ENCODE data around the gene GNPTAB.

GNPTAB gene

DNA sequence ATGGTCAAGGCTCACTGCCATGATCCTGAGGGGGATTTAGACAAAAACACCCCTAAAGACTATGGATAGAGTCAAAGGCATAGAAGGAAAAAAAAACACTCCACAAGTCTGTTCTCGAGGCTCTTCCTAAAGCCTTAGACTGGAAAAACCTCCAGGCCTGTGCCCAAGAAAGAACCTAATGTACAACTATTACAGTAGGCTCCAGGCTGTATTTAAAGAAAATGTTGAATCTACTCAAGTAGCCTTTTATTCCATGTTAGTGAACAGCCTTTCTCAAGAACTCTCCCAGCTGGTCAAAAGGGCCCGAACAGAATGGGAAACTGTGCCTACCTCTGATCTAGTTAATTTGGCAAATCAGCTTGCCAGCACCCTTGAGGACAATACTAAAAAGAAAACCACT lies 28.3 kb downstream of the GNPTAB start:
- no peak for DNase-seq

DNA sequence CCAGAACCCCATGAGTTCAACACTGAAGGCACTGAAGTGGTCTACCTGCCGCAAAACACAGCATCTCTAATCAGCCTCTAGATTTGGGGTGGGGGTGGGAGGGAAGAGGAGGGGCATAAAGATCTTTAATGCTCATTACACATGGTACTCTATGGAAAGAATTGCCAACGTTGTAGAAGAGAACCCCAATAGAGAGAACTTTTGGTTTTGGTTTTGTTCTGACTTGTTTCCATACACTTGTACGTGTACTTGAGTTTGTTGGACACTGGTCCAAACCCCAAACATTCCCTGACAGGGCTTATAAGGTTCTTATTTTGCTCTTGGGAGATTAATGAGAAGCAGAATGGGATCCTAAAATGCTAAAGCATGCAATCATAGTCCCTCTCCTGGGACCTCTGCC lies 31.0 kb downstream of the GNPTAB start:
- no peak for DNase-seq

DNA sequence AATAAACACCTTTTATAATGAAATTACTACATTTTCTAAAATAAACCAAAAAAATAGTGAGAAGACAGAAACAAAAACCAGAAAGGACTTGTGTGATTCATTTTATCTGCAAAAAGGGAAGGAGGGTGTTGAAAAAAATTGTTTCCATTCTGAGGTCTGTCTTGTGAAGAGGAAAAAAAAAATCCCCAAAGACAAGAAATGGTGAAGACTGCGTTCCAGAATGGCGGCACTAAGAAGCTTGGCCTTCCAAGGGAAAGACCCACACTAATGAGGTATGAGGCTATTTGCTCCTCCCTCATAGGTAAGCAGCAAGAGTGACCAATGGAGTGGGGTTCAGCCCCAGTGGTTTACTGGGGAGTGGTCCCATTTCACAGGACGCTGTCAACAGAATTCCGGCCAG lies 35.0 kb downstream of the GNPTAB start:
- no peak for DNase-seq

DNA sequence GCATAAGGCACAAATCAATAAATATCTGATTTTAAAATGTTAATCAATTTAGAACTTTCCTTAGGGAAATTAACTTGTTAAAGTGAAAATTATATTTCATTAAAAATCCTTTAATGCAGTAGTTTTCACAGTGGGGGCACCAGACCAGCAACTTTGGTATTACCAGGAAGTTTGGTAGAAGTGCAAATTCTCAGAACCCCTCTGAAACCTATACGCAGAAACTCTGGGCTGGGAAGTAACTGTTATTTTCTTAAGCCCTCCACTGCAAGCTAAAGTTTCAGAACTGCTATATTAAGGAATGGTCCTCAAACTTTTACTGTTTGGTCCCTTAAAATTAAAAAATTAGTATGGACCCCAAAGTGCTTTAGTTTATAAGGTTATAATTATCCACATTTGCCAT lies 35.7 kb downstream of the GNPTAB start:
- no peak for DNase-seq

DNA sequence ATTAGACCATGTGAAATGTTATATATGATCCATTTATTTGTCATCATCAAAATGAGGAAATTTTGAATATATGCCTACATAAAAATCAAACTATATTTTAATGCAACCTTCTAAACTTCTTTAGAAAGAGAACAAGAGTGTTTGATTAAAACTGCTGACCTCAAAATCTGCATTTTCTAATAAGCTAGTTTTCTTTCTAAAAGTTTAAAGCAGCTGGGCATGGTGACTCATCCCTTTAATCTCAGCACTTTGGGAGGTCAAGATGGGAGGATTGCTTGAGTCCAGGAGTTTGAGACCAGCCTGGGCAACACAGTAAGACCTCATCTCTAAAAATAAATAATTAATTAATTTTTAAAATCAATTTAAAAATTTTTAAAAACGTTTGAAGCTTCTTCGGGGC lies 36.2 kb downstream of the GNPTAB start:
- DNase-seq, result no peak

DNA sequence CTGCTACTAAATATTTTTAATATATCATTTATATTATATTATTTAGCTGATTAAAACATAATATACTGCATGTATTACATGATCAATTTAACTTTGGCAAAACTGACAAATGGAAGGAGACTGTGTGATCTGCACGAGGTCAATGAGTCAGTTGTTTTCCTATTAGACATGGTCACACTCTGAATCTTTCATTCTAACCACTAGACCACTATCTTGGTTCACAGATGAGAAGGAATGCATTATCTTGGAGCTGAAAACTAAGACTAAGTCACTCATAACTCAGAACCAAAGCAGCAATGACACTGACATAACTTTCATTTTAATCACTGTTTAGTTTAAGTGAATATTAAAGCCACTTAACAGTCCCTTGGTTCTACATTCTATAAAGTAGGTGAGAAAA lies 37.4 kb downstream of the GNPTAB start:
- DNase-seq, result no peak

DNA sequence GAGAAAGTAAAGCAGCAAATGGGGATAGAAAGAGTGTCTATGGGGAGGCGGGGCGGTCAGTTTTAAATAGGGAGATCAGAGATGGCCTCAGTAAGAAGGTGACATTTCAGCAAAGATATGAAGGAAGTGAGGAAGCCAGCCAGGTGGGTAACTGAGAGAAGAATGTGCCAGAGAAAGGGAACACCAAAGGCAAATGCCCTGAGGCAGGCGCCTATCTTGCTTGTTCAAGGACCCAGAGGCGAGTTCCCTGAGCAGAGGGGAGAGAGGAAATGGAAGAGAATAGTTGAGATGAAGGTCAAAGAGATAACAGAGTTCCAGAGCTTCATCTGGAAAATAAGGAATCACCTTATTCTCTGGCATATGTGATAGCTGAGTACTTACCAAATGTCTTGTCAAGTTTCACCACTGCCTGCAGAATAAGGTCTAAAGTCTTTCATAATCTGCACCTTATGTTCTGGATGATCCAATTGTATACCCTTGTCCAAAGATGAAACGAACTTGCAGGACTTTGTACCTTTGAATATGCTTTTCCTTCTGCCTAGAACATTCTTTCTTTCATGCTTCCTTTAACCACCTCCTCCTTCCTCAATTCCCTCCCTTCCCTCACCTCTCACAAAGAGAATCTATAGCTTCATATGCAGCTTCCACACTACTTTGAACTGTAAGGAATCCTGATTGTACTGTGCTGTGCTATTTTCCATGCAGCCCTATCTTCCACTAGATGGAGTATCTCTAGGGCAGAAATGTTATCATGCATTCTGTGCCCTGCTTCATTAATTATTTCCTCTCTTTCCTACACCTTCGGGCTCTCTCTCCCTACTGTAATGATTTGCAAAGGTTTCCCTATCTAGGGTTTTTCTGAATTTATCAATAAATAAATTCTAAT lies 38.5 kb downstream of the GNPTAB start:
- DNase-seq, result no peak

DNA sequence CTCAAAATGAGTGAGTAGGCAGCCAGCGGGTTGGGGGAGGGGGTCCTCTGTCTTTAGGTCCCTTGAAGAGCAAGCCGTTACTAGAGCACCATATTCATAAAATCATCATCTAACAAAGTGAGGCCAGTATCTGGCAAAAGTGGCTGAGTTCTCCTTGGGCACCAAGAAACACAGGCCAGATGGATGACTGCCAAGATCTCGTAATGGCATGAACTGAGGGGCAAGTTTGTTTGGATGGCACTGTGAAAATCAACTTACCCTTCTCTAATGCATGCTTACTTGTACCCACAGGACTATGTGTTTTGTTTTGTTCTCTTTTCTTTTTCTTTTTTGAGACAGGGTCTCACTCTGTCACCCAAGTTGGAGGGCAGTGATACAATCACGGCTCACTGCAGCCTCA lies 41.6 kb downstream of the GNPTAB start:
- no peak for DNase-seq

DNA sequence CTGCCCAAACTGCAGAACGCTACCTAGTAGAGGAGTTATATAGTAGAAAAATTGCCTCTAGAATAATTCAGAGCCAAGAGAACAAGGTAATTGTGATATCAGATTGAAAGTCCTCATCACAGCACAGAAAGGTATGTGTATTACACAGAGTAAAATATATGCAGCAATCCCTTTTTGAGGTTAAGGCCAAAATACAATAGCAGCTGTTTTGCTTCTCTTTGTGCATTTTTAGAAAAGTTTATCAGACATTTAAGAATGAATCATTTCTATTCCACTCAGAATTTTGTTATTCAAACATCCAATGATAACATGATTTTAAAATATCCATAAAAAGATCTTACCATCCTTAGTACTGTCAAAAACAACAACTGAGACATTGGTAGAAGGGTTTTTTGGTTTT lies 45.1 kb downstream of the GNPTAB start:
- DNase-seq, result no peak

DNA sequence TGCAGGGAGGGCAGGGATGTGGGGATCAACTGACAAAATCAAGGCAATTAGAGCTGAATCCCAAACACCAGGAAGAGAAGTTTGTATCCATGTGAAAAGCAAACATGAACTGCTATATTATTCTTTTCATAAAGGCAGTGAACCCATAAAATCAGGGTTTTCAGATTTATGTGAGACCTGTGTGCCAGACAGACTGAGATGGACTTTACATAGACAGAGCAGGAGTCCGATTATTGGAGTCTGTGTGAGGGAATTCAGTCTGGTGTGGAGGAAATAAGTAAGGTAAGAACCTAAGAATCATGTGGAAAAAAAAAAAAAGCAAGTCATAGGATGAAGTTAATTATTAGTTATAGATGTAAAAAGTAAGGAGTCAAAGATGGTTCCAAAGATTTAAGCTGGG lies 46.4 kb downstream of the GNPTAB start:
- DNase-seq, result no peak

DNA sequence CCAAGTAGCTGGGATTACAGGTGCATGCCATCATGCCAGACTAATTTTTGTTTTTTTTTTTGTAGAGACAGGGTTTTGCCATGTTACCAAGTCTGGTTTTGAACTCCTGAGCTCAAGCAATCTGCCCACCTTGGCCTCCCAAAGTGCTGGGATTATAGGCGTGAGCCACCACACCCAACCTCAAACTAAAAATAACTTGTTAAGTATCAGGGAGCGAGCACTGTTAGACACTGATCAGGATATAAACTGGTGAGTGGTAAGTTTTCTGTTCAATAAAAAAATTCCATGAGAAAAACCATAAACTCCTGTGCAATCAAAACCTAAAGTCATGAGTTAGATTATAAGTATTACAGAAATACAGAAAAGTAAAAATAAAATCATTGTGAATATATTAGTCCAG lies 46.9 kb downstream of the GNPTAB start:
- no peak for DNase-seq

DNA sequence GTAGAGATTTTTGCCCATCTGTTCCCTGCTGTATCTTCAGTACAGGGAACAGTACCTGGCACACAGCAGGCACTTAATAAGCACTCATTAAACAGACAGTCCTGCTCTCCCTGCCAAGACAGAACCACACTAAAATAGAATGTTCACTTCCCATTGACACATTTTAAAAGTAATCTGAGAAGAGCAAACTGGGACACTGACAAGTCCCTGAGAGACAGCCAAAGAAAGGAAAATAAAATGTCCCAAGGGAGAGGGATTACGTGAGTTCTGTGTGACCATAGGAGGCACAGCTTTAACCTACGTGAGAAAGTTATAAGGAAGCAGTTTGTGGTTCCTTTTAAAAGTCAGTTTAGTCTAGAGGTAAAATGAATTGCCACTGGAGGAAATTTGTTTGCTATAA lies 47.6 kb downstream of the GNPTAB start:
- DNase-seq, result no peak

DNA sequence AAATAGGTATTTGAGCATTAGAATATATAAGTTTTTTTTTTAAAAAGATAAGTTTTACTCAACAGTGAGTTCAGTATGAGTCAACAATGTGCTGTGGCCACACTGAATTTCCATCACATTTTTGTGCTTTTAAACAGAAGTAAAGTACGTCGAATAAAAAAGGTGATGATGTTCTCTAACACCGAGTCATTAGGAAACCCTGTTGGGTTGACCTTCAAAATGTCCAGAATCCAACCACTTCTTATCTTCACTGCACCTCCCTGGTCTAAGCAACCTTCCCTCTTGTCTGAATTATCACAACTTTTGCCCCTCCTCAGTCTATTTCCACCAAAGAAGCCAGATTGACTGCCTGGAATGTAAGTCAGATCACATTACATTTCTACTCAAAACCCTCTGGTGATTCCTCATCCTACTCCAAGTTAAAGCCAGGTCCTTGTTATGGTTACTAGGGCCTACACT lies 48.5 kb downstream of the GNPTAB start:
- DNase-seq, result no peak

DNA sequence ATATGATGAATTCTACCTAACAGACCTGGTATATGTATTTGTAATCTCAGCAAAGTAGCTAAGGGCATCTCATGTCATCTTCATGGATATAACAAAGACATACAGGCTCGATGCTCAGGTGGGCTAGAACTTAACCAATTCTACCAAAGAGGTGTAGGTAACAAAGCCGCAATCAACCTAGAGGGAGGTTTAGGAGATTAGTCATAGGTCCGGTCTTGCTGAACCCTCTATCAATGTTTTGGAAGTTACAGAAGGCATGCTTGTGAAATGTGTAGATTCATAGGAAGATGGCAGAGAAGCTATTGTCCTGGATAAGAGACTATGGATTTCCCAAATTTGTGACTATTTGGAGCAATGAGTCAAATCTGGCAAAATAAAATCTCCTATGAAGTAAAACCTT lies 48.9 kb downstream of the GNPTAB start:
- DNase-seq, result no peak

DNA sequence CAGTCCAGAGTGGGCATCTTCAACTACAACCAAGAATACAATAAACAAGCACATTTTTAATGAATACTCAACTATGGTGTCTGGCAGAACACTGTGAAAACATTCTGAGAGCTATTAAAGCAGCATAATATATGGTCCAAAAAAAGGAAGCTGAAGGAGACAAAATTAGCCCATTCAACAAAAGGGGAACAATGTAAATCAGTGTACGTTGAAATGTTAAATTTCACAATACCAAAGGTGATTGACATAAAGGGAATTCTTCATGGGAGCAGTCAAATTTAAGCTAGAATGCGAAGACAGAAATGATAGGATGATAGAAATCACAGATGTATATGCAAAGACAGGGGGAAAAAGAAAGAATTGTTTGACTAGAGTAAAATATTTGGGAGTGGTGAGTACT lies 50.2 kb downstream of the GNPTAB start:
- DNase-seq, result no peak

DNA sequence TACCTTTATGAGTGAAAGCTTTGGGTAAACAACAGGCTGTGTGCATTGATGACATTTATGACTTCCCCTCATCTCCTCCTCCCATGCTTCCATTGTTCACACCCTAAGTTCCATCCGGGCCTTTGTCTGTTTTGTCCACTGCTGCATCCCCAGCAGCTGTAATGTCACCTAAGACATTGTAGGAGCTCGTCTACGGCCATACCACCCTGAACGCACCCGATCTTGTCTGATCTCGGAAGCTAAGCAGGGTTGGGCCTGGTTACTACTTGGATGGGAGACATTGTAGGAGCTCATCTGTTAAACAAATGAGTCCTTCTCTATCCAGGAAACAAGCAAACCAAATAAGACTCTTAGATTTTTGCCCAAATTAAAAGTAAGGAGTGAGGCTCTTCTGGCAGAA lies 51.1 kb downstream of the GNPTAB start:
- DNase-seq, result no peak

DNA sequence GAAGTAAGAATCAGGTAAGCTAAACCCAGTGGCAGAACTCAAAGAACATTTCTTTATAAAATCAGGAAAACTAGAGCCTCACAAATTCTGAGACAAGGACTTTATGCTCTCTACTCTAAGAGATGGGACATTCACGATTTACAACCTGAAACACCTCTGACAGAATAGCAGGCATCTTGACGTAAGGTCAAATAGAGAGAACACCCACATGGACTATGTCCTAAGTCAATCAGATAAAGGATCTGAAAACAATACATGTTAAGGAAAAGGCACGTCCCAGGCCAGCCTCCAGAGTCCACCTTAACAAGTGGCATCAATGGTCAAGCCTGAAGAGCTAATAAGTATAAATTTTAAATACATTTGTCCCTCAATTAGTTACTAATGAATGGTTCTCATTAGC lies 51.6 kb downstream of the GNPTAB start:
- DNase-seq, result no peak

DNA sequence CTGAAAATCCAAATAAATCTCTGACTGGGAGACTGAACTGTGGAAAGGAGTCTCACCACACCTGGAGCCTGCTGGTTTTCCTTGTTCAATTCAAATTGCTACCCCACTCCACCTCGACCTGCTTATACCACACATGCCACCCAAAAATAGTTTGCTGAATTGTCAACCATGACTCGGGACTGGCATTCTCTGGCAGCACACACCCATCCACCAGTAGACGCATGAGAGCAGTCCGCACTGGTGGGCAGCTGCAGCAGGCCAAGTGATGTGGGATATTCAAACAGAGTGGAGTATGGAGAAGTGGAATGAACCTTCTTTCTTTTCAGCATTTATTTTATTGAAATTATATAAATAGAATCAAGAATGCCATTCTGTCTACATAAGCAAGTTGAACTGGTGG lies 52.8 kb downstream of the GNPTAB start:
- no peak for DNase-seq

DNA sequence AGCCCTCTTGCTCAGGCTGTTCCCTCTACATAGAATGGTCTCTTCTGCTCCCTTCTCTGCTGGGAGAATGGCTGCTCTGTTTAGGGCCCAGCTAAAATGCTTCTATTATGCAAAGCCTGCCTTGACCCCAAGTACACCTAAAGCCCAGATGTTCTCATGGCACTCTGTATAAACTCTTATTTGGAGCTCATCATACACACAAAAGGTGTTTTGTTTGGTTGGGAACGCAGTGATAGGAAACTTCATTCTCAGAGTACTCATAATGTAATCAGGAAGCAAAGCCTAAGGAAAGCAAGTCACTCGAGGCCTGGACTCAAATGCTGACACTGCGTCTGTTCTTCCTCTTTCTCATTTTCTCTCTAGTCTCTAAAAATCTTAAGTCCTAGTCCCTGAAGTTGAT lies 53.3 kb downstream of the GNPTAB start:
- DNase-seq, result no peak

DNA sequence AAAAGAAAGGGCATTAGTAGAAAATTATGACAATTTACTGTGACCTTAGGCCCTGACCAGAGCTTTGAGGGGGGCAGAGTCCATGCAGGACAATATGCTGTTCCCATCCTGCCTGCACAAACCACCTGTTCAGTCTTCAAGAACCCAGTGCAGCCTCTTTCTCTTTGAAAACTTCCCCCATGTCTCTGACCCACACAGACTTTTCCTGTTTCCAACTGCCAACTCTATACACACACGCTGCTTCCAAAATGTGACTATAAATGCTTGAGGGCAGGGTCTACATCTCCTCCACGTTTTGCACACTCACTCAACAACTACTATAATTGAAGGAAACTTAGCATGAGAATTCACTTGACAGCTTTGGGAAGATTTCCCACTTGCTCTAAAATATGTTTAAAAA lies 54.9 kb downstream of the GNPTAB start:
- no peak for DNase-seq

DNA sequence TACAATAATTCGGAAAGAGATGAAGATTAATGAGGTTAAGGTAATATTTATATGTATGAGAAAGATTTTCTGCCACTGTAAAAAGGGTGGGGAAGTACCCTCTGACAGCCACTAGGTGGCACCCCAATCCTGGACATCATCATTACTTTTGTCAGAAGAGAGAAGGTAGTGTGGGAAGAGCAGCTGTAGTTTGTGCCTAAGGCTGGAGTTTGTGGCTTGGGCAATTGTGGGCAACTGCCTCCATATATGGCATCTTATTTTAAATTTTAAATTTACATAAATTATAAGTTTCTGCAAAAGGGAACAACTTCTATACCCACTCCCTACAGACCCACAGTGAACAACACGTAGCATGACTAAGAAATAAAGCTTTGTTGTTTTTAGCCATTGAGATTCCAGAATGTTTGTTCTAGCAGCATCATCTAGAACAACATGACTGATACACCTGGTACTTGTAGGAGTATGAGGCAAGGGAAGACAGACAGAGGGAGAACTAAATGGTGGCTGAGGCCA lies 57.1 kb downstream of the GNPTAB start:
- DNase-seq, result no peak

DNA sequence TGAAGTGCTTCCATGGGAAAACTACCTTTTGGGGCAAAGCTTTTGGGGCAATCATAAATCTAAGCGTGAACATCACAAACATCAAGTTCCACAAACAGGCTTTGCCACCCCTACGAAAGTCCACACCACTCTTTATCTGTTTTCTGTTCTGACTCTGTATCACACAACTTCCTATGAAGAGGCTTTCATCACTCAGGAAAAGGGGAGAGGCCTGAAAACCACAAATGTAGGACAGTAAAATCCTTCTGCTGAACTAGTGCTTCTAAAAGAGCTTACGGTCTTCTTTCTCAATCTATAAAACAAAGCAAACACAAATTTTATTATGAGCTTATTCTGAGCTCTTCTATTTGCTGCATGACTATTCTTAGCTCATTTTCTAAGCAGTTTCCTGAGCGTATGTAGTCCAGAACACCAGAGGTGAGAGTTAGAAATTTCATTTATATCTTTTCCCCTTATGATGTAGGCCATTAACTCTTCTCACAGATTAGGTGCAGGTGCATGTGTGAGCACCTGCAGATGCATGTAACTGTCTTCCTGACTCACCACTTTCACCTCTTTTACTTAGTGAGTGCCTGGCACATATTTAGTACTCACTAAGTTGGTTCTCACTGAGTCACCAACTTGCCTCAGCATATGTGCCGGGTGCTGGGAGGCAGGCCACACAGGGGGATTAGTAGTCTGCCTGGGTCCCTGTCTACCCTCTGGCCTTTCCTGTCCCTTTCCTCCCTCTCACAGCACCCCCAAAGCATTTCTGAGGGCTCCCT lies 58.6 kb downstream of the GNPTAB start:
- DNase-seq, result no peak

DNA sequence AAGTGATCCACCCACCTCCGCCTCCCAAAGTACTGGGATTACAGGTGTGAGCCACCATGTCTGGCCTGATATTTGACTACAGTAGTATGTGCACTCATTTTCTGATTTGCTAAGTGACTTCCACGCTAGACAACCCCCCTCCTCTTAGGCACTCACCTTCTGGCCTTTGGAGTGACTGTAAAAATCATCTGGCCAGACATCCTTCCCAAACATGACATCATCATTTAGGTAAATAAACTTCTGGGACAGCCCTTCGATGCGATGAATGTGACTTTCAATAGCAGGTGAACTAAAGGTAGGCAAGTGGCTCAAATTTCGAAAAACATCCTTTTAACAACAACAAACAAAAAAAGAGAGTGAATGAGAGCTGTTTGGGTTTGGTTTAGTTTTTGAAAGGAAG lies 60.9 kb downstream of the GNPTAB start:
- DNase-seq, result no peak

DNA sequence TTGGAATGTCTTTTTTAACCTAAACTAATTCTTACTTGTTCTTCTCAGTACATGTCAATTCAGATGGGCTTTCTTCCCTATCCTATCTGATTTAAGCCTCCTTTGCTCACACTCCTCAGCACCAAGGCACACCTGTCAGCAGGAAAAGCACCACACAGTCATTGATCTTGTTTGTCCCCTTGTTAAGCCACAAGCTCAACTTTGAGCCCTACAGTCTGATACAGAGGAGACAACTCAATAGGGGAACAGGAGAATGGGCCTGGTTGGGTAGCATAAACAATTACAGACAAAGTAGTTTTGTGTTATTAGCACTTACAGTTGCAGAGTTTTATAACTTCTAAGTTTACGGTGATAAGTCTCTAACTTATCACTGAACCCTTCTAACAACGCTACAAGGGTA lies 62.0 kb downstream of the GNPTAB start:
- DNase-seq, result no peak

All from GOT3 (cell line).